Adipocyte (in vitro differentiated cells): ENCODE data around the gene LCN1.

Experiments
- DNase-seq: peaks from one replicate; pipeline ENCODE4 v3.0.0-alpha.2; 2015; ENCODE audit warnings: low read depth
- H3K27me3 ChIP-seq: replicated peaks from 2 replicates; pipeline ENCODE4 v1.7.0; 2013; ENCODE audit warnings: mild to moderate bottlenecking, low read length, moderate library complexity; ENCODE audit not compliant: control insufficient read depth, insufficient read depth
- H3K36me3 ChIP-seq: 2 replicates; pipeline ENCODE4 v1.7.0; 2013; ENCODE audit warnings: low read length, mild to moderate bottlenecking, moderate library complexity; ENCODE audit not compliant: control insufficient read depth, insufficient read depth, severe bottlenecking
- H3K4me1 ChIP-seq: 2 replicates; pipeline ENCODE4 v1.7.0; 2013; ENCODE audit warnings: mild to moderate bottlenecking, low read length, moderate library complexity; ENCODE audit not compliant: control insufficient read depth, insufficient read depth
- H3K4me3 ChIP-seq: 2 replicates; pipeline ENCODE4 v1.7.0; 2013; ENCODE audit warnings: mild to moderate bottlenecking, low read length, moderate library complexity
- H3K9ac ChIP-seq: 2 replicates; pipeline ENCODE4 v1.7.0; 2013; ENCODE audit warnings: mild to moderate bottlenecking, low read length, moderate library complexity
- H3K9me3 ChIP-seq: 2 replicates; pipeline ENCODE4 v1.7.0; 2013; ENCODE audit warnings: mild to moderate bottlenecking, low read length, moderate library complexity; ENCODE audit not compliant: control insufficient read depth

Gene LCN1

GRCh38 chr9:135490166-135490870 is 30.9 kb upstream of the LCN1 start:
- DNase-seq: no peak
- H3K27me3 ChIP-seq: no peaks in the 10 kb centered on the region
- H3K4me1 ChIP-seq: no peaks in the 10 kb centered on the region
- no peak overlapping the region for H3K9ac ChIP-seq
- no peaks in the 10 kb centered on the region for H3K9me3 ChIP-seq
- H3K36me3 ChIP-seq: peaks cover 22% of the 10 kb centered on the region
- H3K4me3 ChIP-seq: no peak overlapping the region

GRCh38 chr9:135490980-135491464 is 30.2 kb upstream of the LCN1 start:
- Histone ChIP-seq H3K9ac (no peak overlapping the region), H3K27me3 (no peaks in the 10 kb centered on the region), H3K36me3 (peaks cover 17% of the 10 kb centered on the region), H3K4me1 (no peaks in the 10 kb centered on the region), H3K9me3 (no peaks in the 10 kb centered on the region), H3K4me3 (no peak overlapping the region)
- no peak for DNase-seq

- no peak overlapping the region for H3K4me3 ChIP-seq
- H3K9me3 ChIP-seq: no peaks in the 10 kb centered on the region
- no peak for DNase-seq
- no peaks in the 10 kb centered on the region for H3K27me3 ChIP-seq
- no peak overlapping the region for H3K9ac ChIP-seq
- H3K36me3 ChIP-seq: peaks cover 11% of the 10 kb centered on the region
- no peaks in the 10 kb centered on the region for H3K4me1 ChIP-seq
These were observed 29.5 kb upstream of the LCN1 start for GRCh38 chr9:135491764-135492163.

- H3K36me3 ChIP-seq: peaks cover 5% of the 10 kb centered on the region
- H3K27me3 ChIP-seq: no peaks in the 10 kb centered on the region
- H3K9me3 ChIP-seq: no peaks in the 10 kb centered on the region
- H3K9ac ChIP-seq: no peak overlapping the region
- DNase-seq: no peak
- H3K4me1 ChIP-seq: no peaks in the 10 kb centered on the region
- H3K4me3 ChIP-seq: no peak overlapping the region
These were observed 28.2 kb upstream of the LCN1 start for GRCh38 chr9:135492886-135493669.

GRCh38 chr9:135494791-135495559 is 26.3 kb upstream of the LCN1 start:
- H3K9me3 ChIP-seq: no peaks in the 10 kb centered on the region
- H3K4me3 ChIP-seq: no peak overlapping the region
- DNase-seq: no peak
- no peak overlapping the region for H3K9ac ChIP-seq
- no peaks in the 10 kb centered on the region for H3K36me3 ChIP-seq
- H3K27me3 ChIP-seq: no peaks in the 10 kb centered on the region
- peaks cover 7% of the 10 kb centered on the region for H3K4me1 ChIP-seq

GRCh38 chr9:135498381-135499126 is 22.7 kb upstream of the LCN1 start:
- Histone ChIP-seq H3K4me3 (peak overlapping the region; percentile 90), H3K36me3 (peaks cover 11% of the 10 kb centered on the region)
- DNase-seq: no peak

GRCh38 chr9:135499326-135500070 is 21.7 kb upstream of the LCN1 start:
- H3K9ac ChIP-seq: peak overlapping the region; percentile 94
- peaks cover 18% of the 10 kb centered on the region for H3K4me1 ChIP-seq
- peak overlapping the region; percentile 90 for H3K4me3 ChIP-seq
- no peaks in the 10 kb centered on the region for H3K9me3 ChIP-seq
- peak; percentile 96 for DNase-seq
- H3K27me3 ChIP-seq: no peaks in the 10 kb centered on the region
- peaks cover 20% of the 10 kb centered on the region for H3K36me3 ChIP-seq

More at GRCh38 chr9:135498381-135499126, 22.7 kb upstream of the LCN1 start:
- Histone ChIP-seq H3K4me1 (peaks cover 18% of the 10 kb centered on the region), H3K27me3 (no peaks in the 10 kb centered on the region), H3K9me3 (no peaks in the 10 kb centered on the region), H3K9ac (peak overlapping the region; percentile 94)

- H3K4me3 ChIP-seq: peak overlapping the region; percentile 90
- peaks cover 18% of the 10 kb centered on the region for H3K4me1 ChIP-seq
- H3K36me3 ChIP-seq: peaks cover 24% of the 10 kb centered on the region
- H3K9me3 ChIP-seq: no peaks in the 10 kb centered on the region
- no peak for DNase-seq
- H3K27me3 ChIP-seq: no peaks in the 10 kb centered on the region
- peak overlapping the region; percentile 94 for H3K9ac ChIP-seq
These were observed 21.1 kb upstream of the LCN1 start for GRCh38 chr9:135500071-135500524.

GRCh38 chr9:135500525-135501260 is 20.5 kb upstream of the LCN1 start, which contains the start of gene MRPS2:
TSS of gene MRPS2 (plus strand) at chr9:135500682. CDS start at chr9:135500711, 29 bp downstream.
- H3K9me3 ChIP-seq: no peaks in the 10 kb centered on the region
- H3K27me3 ChIP-seq: no peaks in the 10 kb centered on the region
- peak; percentile 95 for DNase-seq
- peaks cover 18% of the 10 kb centered on the region for H3K4me1 ChIP-seq
- H3K4me3 ChIP-seq: peak within 1 kb of the TSS; percentile 90
- H3K9ac ChIP-seq: peak within 1 kb of the TSS; percentile 94
- peaks cover 26% of the 10 kb centered on the region for H3K36me3 ChIP-seq
